PC-3 (cell line): Measurements from ENCODE around the gene SLC17A8.

Experiments
- EZH2 ChIP-seq: fragments of 300-600 bp; sonication (generic); IDR thresholded peaks from one replicate; pipeline ENCODE4 v1.6.1; 2017; ENCODE audit warnings: antibody characterized with exemption, mild to moderate bottlenecking, low read length; ENCODE audit not compliant: unreplicated experiment
- EZH2phosphoT487 ChIP-seq: fragments of 300-600 bp; sonication (generic); IDR thresholded peaks from 2 replicates; pipeline ENCODE4 v1.6.1; 2018; ENCODE audit warnings: mild to moderate bottlenecking, antibody characterized with exemption, low read length, borderline replicate concordance
- TF ChIP-seq, protein P1 (sequence below): fragments of 300-600 bp; sonication (generic); conservative IDR thresholded peaks from 2 replicates; pipeline ENCODE4 v1.5.1; 2017; ENCODE audit warnings: antibody characterized with exemption, low read depth, mild to moderate bottlenecking, low read length

DNA sequence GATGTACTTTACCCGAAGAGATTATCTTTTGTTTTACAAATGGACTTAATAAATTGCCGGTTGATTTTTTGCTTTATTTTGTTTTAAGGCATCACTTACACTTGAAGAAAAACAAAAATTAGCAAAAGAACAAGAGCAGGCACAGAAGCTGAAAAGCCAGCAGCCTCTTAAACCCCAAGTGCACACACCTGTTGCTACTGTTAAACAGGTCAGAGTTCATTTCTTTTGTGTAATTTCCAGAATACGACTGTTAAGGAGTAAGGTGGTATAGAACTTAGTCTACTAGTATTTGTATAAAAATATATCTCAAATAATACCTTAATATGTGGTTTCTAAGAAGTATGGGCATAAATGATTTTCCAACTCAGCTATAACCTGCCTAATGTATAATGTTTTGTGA lies 19.6 kb upstream of the SLC17A8 start:
- TF ChIP-seq EZH2 (no peak), EZH2phosphoT487 (no peak)
- TF ChIP-seq, protein P1, sequence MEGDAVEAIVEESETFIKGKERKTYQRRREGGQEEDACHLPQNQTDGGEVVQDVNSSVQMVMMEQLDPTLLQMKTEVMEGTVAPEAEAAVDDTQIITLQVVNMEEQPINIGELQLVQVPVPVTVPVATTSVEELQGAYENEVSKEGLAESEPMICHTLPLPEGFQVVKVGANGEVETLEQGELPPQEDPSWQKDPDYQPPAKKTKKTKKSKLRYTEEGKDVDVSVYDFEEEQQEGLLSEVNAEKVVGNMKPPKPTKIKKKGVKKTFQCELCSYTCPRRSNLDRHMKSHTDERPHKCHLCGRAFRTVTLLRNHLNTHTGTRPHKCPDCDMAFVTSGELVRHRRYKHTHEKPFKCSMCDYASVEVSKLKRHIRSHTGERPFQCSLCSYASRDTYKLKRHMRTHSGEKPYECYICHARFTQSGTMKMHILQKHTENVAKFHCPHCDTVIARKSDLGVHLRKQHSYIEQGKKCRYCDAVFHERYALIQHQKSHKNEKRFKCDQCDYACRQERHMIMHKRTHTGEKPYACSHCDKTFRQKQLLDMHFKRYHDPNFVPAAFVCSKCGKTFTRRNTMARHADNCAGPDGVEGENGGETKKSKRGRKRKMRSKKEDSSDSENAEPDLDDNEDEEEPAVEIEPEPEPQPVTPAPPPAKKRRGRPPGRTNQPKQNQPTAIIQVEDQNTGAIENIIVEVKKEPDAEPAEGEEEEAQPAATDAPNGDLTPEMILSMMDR, result no peak
